DND-41 (cell line): ENCODE measurements around the gene NUP88.

ENCODE experiments used
- EZH2 ChIP-seq: IDR thresholded peaks from 3 replicates; pipeline ENCODE4 v1.6.1; 2012; ENCODE audit warnings: borderline replicate concordance, low read depth, mild to moderate bottlenecking, moderate library complexity, low read length, inconsistent platforms; ENCODE audit not compliant: severe bottlenecking
- TF ChIP-seq, protein P1 (sequence below): IDR thresholded peaks from 2 replicates; pipeline ENCODE4 v1.5.1; 2012; ENCODE audit warnings: borderline replicate concordance, low read length, moderate library complexity, mild to moderate bottlenecking; ENCODE audit not compliant: poor library complexity, severe bottlenecking; ENCODE audit errors: extremely low read depth

- TF ChIP-seq EZH2, result no peak
- TF ChIP-seq, protein P1, sequence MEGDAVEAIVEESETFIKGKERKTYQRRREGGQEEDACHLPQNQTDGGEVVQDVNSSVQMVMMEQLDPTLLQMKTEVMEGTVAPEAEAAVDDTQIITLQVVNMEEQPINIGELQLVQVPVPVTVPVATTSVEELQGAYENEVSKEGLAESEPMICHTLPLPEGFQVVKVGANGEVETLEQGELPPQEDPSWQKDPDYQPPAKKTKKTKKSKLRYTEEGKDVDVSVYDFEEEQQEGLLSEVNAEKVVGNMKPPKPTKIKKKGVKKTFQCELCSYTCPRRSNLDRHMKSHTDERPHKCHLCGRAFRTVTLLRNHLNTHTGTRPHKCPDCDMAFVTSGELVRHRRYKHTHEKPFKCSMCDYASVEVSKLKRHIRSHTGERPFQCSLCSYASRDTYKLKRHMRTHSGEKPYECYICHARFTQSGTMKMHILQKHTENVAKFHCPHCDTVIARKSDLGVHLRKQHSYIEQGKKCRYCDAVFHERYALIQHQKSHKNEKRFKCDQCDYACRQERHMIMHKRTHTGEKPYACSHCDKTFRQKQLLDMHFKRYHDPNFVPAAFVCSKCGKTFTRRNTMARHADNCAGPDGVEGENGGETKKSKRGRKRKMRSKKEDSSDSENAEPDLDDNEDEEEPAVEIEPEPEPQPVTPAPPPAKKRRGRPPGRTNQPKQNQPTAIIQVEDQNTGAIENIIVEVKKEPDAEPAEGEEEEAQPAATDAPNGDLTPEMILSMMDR, result no peak
Measured at GRCh38 chr17:5373112-5373511, 46.4 kb downstream of the NUP88 start.
